Measurements from ENCODE around the gene SMIM11. TPM values are rescaled to one million over a fixed set of nuclear protein-coding genes. Genes with fewer than 3 reads are reported as not detected.
"Not testable (repeated sequence)": the region's sequence is repeated elsewhere in the genome, so short reads cannot be mapped to it uniquely, and the experiment has no call there.

The SMIM11 gene, protein sequence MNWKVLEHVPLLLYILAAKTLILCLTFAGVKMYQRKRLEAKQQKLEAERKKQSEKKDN
- 1 to 10 TPM; 2.1 to 6.6 TPM for total RNA-seq

DNA sequence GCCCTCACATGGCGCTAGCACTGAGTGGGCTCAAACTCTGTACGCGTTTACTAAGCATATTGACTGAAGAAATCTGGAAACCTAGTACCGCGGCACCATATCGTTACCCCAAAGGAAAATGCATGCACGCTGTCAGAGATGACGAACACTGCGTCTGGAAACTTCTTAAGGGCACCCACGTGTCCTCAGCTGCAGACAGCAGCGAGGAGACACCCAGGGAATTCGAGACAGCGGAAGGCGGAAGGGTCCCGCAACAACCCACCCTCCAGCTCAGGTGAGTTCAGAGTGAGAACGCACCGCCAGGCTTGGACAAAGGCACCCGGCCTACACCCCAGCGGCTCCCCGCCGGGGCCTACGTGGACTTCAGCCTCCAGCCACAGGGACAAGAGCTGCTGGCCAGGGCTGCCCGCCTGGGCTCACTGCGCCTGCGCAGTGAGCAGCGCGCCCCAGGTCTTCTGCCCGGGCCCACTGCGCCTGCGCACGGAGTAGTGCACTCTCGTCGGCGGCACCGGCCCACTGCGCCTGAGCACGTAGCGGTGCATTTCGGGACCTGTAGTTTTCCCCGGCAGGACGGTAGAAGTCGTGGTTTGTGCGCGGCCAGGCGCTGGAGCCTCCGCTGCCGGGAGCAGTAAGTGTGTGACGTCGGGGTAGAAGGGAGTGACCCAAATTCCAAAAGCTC lies at the start of gene SMIM11:
Gene SMIM11 (plus strand): TSS at position 568 of the 679 bp plus-strand sequence. CDS start 3,998 bp downstream, outside the sequence.
- POLR2A ChIA-PET = not testable (repeated sequence)

DNA sequence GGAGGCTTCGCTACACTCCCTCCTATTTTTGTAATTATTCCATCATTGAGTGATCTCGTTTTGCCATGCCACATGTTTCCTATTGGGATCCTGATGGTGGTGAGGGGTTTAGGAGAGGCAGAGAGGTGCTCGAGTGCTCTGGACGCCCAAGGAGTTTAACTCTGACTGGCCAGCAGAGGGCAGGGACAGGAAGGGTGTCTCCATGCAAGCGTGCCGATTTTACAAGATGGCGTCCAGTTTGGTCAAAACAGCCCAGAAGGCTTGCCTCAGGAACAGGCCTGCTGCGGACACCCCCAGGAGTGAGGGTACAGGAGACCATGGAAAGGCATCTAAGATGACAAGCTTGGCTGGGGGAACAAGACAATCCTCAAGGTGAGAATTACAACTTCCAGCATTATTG lies 45.3 kb upstream of the SMIM11 start:
- Mint-ChIP-seq H3K9me3 (ENCODE audit: low read depth) (no peaks in the 10 kb centered on the region), H3K27ac (no peak overlapping the region), H3K4me3 (no peak overlapping the region), H3K4me1 (no peaks in the 10 kb centered on the region), H3K27me3 (no peaks in the 10 kb centered on the region), H3K36me3 (ENCODE audit: low read depth) (no peaks in the 10 kb centered on the region)
- ATAC-seq = no peak
- CTCF ChIA-PET = no interaction called here
- intact Hi-C loops (cut with DNase I, micrococcal nuclease) = no loop called here
- POLR2A ChIA-PET = no interaction called here
- DNase-seq = no peak

More for the DNA sequence above, at the start of gene SMIM11:
- H3K36me3 Mint-ChIP-seq (ENCODE audit: low read depth); intact Hi-C loops (cut with DNase I, micrococcal nuclease); H3K4me3 Mint-ChIP-seq; H3K27me3 Mint-ChIP-seq; H3K4me1 Mint-ChIP-seq; CTCF ChIA-PET; H3K9me3 Mint-ChIP-seq (ENCODE audit: low read depth); H3K27ac Mint-ChIP-seq; DNase-seq: not testable (repeated sequence)
- ATAC-seq = peak; percentile 98

DNA sequence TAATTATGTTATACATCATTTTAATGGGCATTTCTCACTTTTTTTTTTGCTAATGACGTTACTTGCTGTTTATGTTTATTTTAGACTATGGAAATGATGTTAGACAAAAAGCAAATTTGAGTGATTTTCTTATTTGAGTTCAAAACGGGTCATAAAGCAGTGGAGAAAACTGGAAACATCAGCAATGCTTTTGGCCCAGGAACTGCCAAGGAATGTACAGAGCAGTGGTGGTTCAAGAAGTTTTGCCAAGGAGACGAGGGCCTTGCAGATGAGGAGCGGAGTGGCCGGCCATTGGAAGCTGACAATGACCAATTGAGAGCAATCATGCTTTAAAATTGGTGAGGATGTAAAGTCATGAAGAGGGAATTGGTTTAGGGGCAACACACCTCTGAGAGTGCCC lies 43.6 kb upstream of the SMIM11 start:
- H3K36me3 Mint-ChIP-seq (ENCODE audit: low read depth) = no peaks in the 10 kb centered on the region
- no peak overlapping the region for H3K27ac Mint-ChIP-seq
- no peaks in the 10 kb centered on the region for H3K27me3 Mint-ChIP-seq
- intact Hi-C loops (cut with DNase I, micrococcal nuclease) = no loop called here
- DNase-seq = no peak
- no peaks in the 10 kb centered on the region for H3K9me3 Mint-ChIP-seq (ENCODE audit: low read depth)
- no peak for ATAC-seq
- H3K4me3 Mint-ChIP-seq = no peak overlapping the region
- H3K4me1 Mint-ChIP-seq = no peaks in the 10 kb centered on the region
- ChIA-PET POLR2A (no interaction called here), CTCF (interaction anchor here (0.7 kb wide), 1 partner anchor 419 kb away, joined by 4 read pairs; no protein-coding TSS in a partner anchor)

DNA sequence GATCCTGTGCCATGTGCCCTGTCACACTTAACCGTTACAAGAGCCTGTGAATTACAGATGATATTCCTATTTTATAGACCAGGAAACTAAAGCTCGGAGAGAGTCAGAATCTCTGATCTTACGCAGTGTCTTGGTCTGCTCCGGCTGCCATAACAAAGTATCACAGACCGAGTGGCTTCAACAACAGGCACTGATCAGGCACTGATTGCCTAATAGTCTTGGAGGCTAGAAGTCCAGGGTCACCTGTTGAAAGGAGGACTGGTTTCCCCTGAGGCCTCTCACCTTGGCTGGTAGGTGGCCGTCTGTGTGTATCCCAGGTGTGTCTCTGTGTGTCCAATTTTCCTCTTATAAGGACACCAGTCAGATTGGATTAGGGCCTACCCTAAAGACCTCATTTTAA lies 43.0 kb upstream of the SMIM11 start:
- POLR2A ChIA-PET = no interaction called here
- Mint-ChIP-seq H3K4me3 (no peak overlapping the region), H3K27me3 (no peaks in the 10 kb centered on the region), H3K36me3 (ENCODE audit: low read depth) (no peaks in the 10 kb centered on the region), H3K9me3 (ENCODE audit: low read depth) (no peaks in the 10 kb centered on the region), H3K4me1 (no peaks in the 10 kb centered on the region), H3K27ac (no peak overlapping the region)
- CTCF ChIA-PET = interaction anchor here (0.6 kb wide), 2 partner anchors 31 to 1298 kb away, joined by 3 read pairs; no protein-coding TSS in a partner anchor
- ATAC-seq (no peak), DNase-seq (no peak)
- intact Hi-C loops (cut with DNase I, micrococcal nuclease) = no loop called here

DNA sequence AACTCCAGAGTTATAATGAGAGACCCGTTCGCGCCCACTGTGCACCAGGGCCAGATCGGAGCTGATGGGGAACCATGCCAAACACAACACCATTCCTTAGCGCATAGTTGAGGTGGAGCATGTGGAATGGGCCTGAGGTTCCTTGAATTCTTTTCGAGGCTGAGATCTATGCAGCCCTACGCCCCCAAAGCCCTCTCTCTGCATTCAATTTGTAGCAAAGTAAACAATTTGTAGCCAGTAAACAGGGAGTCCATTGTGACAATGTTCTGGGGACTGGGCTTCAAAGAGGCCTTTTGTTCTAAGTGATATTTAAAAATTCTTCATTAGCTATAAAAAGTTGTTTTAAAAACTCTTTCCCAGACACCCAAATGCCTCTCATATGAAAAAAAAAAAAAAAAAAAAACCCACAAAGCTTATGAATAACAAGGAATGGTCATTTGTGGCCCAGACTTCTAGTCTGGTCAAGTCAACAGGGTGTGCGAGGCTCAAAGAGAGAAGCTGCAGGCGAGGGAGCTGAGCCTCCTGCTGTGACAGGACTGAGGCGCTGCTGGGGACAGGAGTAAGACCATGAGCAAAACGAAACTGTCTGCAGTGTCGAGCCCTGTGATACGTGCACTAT lies 42.1 kb upstream of the SMIM11 start:
- intact Hi-C loops (cut with DNase I, micrococcal nuclease) = no loop called here
- Mint-ChIP-seq H3K4me3 (no peak overlapping the region), H3K36me3 (ENCODE audit: low read depth) (no peaks in the 10 kb centered on the region), H3K27me3 (no peaks in the 10 kb centered on the region), H3K27ac (no peak overlapping the region), H3K4me1 (no peaks in the 10 kb centered on the region), H3K9me3 (ENCODE audit: low read depth) (no peaks in the 10 kb centered on the region)
- POLR2A ChIA-PET = interaction anchor here (0.6 kb wide), 1 partner anchor 35 kb away, joined by 3 read pairs; no protein-coding TSS in a partner anchor
- no peak for DNase-seq
- ATAC-seq = no peak
- CTCF ChIA-PET = interaction anchor here (0.6 to 2.1 kb wide), 4 partner anchors 15 to 1297 kb away, joined by 3 to 12 read pairs (median 3); no protein-coding TSS in a partner anchor

DNA sequence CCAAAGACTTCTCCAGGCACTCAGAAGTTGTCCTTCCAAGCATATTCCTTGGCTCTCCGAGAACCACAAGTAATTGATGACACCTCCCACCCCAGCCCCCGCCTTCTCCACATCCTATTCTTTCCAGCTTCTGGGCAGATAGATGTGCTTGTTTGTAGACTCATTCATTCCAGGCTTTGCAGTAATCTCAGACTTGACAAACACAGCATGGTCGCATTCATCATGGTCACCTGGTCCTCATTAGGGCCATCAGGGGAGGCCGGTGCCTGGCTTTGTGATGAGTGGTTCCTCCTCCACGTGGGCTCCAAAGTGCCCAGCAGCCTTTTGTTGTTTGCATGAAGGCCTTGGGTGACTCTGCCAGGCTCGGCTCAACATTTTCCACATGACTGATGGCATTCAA lies 40.0 kb upstream of the SMIM11 start:
- H3K27ac Mint-ChIP-seq = no peak overlapping the region
- intact Hi-C loops (cut with DNase I, micrococcal nuclease) = no loop called here
- no peak overlapping the region for H3K4me3 Mint-ChIP-seq
- POLR2A ChIA-PET = no interaction called here
- no peak for ATAC-seq
- no peaks in the 10 kb centered on the region for H3K27me3 Mint-ChIP-seq
- no peaks in the 10 kb centered on the region for H3K36me3 Mint-ChIP-seq (ENCODE audit: low read depth)
- no peaks in the 10 kb centered on the region for H3K9me3 Mint-ChIP-seq (ENCODE audit: low read depth)
- no peak for DNase-seq
- CTCF ChIA-PET = interaction anchor here (1.3 kb wide), 1 partner anchor 411 kb away, joined by 3 read pairs; no protein-coding TSS in a partner anchor
- no peaks in the 10 kb centered on the region for H3K4me1 Mint-ChIP-seq

DNA sequence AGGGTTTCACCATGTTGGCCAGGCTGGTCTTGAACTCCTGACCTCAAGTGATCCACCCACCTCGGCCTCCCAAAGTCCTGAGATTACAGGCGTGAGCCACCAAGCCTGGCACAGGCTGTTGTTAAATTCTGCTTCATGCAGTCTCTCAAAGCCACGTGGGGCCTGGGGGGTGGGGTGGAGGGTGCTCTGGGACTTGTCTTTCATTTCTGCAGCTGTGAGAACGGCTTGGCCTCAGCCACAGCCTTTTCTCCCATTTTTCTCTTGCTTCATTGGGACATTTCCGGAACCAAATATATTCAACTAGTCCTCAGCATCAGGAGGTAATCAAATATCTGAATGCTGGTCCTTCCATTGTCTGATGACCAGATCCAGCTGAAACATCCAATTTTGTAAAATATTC lies 39.1 kb upstream of the SMIM11 start:
- H3K36me3 Mint-ChIP-seq (ENCODE audit: low read depth) = no peaks in the 10 kb centered on the region
- no peak overlapping the region for H3K27ac Mint-ChIP-seq
- H3K9me3 Mint-ChIP-seq (ENCODE audit: low read depth) = no peaks in the 10 kb centered on the region
- ATAC-seq (no peak), DNase-seq (no peak)
- ChIA-PET POLR2A (no interaction called here), CTCF (interaction anchor here (1.3 to 2.2 kb wide), 2 partner anchors 12 to 412 kb away, joined by 3 to 9 read pairs; no protein-coding TSS in a partner anchor)
- H3K27me3 Mint-ChIP-seq = no peaks in the 10 kb centered on the region
- intact Hi-C loops (cut with DNase I, micrococcal nuclease) = no loop called here
- no peak overlapping the region for H3K4me3 Mint-ChIP-seq
- H3K4me1 Mint-ChIP-seq = peaks cover 3% of the 10 kb centered on the region

DNA sequence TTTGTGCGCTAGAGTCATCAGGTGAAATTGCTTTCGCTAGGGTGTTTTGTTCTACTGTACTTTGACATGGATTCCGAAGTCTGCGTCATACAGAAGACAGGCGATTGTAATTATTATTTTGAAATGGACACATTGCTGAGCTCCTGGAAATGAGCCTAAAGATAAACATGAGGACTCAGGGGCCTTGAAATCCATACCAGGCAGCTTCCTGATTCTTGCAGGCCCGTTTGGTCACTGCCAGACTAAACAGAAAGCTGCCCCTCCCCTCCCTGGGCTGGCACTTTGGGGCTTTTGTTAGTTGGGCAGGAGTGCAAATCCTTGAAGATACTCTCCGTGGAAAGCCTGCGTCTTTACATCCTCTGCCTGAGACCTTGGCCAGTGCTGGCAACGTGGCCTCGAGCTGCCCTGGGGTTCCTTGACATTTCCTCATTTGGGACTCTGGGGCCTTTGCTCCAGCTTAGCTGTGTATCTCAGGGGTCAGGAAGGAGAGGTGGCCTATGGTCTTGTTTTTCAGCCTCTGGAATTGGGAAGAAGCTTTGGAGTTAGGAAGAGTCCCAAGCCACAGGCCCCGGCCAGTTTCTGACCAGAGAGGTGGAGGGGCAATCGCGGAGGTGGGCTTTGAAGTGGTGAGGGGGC lies 38.4 kb upstream of the SMIM11 start:
- intact Hi-C loops (cut with DNase I, micrococcal nuclease) = no loop called here
- Mint-ChIP-seq H3K27me3 (no peaks in the 10 kb centered on the region), H3K4me3 (no peak overlapping the region), H3K4me1 (peaks cover 3% of the 10 kb centered on the region), H3K27ac (no peak overlapping the region), H3K9me3 (ENCODE audit: low read depth) (no peaks in the 10 kb centered on the region), H3K36me3 (ENCODE audit: low read depth) (no peaks in the 10 kb centered on the region)
- POLR2A ChIA-PET = no interaction called here
- ATAC-seq (no peak), DNase-seq (no peak)
- CTCF ChIA-PET = interaction anchor here (1.0 to 2.2 kb wide), 3 partner anchors 11 to 413 kb away, joined by 3 to 9 read pairs (median 3); no protein-coding TSS in a partner anchor

DNA sequence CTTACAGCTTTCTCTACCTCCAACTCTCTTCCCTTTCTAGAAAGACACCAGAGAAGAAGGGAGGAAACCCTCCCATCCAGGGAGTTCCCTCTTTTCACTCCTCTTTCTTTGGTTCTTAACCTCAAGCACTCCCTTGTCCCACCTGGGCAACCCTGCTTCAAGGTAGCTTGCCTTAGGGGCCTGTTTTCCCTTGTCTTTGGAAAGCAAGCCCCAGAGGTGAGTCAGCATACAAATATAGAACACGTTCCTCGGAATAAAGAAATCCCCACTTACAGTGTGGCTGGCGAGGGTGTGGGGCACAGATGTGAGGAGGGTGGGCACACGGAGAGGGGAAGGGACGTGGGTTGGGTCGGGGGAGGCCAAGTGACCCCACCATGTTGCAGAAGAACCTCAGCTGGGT lies 37.6 kb upstream of the SMIM11 start:
- DNase-seq (no peak), ATAC-seq (no peak)
- peaks cover 3% of the 10 kb centered on the region for H3K4me1 Mint-ChIP-seq
- ChIA-PET CTCF (interaction anchor here (1.0 to 2.2 kb wide), 2 partner anchors 10 to 13 kb away, joined by 3 to 9 read pairs; no protein-coding TSS in a partner anchor), POLR2A (no interaction called here)
- no peak overlapping the region for H3K4me3 Mint-ChIP-seq
- no peaks in the 10 kb centered on the region for H3K36me3 Mint-ChIP-seq (ENCODE audit: low read depth)
- no peaks in the 10 kb centered on the region for H3K9me3 Mint-ChIP-seq (ENCODE audit: low read depth)
- no peak overlapping the region for H3K27ac Mint-ChIP-seq
- H3K27me3 Mint-ChIP-seq = no peaks in the 10 kb centered on the region
- intact Hi-C loops (cut with DNase I, micrococcal nuclease) = no loop called here

DNA sequence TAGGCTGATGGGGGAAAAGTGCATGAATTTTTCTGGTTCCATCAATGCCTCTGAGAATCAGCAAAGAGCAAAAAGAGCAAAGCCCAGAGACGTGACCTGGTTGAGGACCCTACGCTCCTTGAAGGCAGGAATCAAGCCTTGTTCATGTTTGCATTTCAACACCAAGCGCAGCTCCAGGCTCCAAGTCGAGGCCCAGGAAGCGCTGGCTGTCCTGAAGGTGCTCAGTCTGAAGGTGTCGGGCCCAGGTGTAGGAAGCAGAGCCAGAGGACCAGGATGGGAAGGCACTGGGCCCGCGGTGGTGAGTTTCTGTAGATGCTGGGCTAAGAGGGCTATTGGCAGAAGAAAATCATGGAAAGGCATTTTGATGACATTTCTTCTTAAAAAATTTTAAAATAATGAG lies 37.1 kb upstream of the SMIM11 start:
- peaks cover 3% of the 10 kb centered on the region for H3K4me1 Mint-ChIP-seq
- intact Hi-C loops (cut with DNase I, micrococcal nuclease) = no loop called here

DNA sequence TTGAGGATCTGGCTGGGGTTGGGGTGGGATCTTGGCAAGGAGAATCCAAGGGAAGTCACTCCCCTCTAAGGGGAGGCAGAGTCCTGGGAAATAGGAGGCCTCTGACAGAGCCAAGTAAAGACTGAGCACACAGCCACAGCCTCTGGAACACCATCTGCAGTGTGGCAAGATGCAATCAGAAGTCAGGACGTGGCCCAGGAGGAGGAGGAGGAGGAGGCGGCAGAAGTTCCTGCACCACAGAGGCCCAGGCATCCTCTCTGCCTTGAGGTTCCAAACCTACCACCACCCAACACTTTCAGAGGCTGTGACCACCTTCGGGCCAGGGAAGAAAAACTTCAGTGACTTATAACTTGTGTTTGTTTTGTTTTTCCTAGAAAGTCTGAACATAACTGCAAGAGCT lies 35.2 kb upstream of the SMIM11 start:
- DNase-seq (no peak), ATAC-seq (no peak)
- ChIA-PET POLR2A (no interaction called here), CTCF (no interaction called here)
- no peak overlapping the region for H3K27ac Mint-ChIP-seq
- H3K36me3 Mint-ChIP-seq (ENCODE audit: low read depth) = no peaks in the 10 kb centered on the region
- intact Hi-C loops (cut with DNase I, micrococcal nuclease) = no loop called here
- no peaks in the 10 kb centered on the region for H3K9me3 Mint-ChIP-seq (ENCODE audit: low read depth)
- peaks cover 3% of the 10 kb centered on the region for H3K4me1 Mint-ChIP-seq
- no peak overlapping the region for H3K4me3 Mint-ChIP-seq
- no peaks in the 10 kb centered on the region for H3K27me3 Mint-ChIP-seq

More for the DNA sequence above, 37.1 kb upstream of the SMIM11 start:
- no peak overlapping the region for H3K27ac Mint-ChIP-seq
- H3K4me3 Mint-ChIP-seq = no peak overlapping the region
- no peak for ATAC-seq
- no peaks in the 10 kb centered on the region for H3K27me3 Mint-ChIP-seq
- H3K9me3 Mint-ChIP-seq (ENCODE audit: low read depth) = no peaks in the 10 kb centered on the region
- H3K36me3 Mint-ChIP-seq (ENCODE audit: low read depth) = no peaks in the 10 kb centered on the region
- ChIA-PET CTCF (interaction anchor here (1.0 to 2.2 kb wide), 2 partner anchors 10 to 13 kb away, joined by 3 to 9 read pairs; no protein-coding TSS in a partner anchor), POLR2A (no interaction called here)
- DNase-seq = no peak

All from activated CD4-positive, alpha-beta T cell treated with anti-CD3 and anti-CD28 coated beads for 36 hours (primary cell).